ENCODE data around the gene PLCXD3.
"Not testable (repeated sequence)": the region's sequence is repeated elsewhere in the genome, so short reads cannot be mapped to it uniquely, and the experiment has no call there.

The PLCXD3 gene

GRCh38 chr5:41493490-41494126 is 16.8 kb downstream of the PLCXD3 start:
- DNase-seq: not testable (repeated sequence)

- no peak for DNase-seq
Observed at GRCh38 chr5:41485533-41485932, 24.9 kb downstream of the PLCXD3 start.

- no peak for DNase-seq
Observed at GRCh38 chr5:41482715-41483114, 27.7 kb downstream of the PLCXD3 start.

DNA sequence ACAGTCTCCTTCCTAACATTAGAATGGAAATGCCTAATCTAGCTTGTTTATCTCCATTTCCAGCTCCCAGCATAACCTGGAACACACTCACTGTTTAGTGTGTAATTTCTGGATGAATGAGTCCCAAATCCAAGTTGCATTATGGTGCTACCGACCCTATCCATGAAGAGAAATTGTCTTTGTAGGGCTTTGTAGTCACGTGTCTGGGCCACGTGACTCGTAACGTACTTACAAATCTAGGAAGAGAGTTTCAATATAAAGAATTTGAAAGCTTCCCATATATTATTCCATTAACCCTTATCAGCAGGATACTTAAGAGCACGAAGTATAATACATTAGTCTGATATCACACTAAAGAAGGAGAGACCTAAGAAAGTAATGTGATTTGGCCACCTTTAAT is 28.2 kb downstream of the PLCXD3 start:
- DNase-seq: no peak

- not testable (repeated sequence) for DNase-seq
Observed at GRCh38 chr5:41471571-41472208, 38.7 kb downstream of the PLCXD3 start.

- peak in 1 of 51 donors; percentile 2 for DNase-seq
Observed at GRCh38 chr5:41465493-41466171, 44.8 kb downstream of the PLCXD3 start.

- no peak for DNase-seq
Observed at GRCh38 chr5:41459557-41459956, 50.8 kb downstream of the PLCXD3 start.

- DNase-seq: no peak
Observed at GRCh38 chr5:41457094-41457493, 53.3 kb downstream of the PLCXD3 start.

- DNase-seq: no peak
Observed at GRCh38 chr5:41452506-41452905, 57.9 kb downstream of the PLCXD3 start.

GRCh38 chr5:41447650-41448510 is 62.5 kb downstream of the PLCXD3 start:
- DNase-seq: no peak

GRCh38 chr5:41445937-41446563 is 64.4 kb downstream of the PLCXD3 start:
- no peak for DNase-seq

- DNase-seq: no peak
Observed at GRCh38 chr5:41435276-41435675, 75.1 kb downstream of the PLCXD3 start.

GRCh38 chr5:41433552-41434181 is 76.7 kb downstream of the PLCXD3 start:
- DNase-seq: no peak

GRCh38 chr5:41432481-41433253 is 77.7 kb downstream of the PLCXD3 start:
- no peak for DNase-seq

DNA sequence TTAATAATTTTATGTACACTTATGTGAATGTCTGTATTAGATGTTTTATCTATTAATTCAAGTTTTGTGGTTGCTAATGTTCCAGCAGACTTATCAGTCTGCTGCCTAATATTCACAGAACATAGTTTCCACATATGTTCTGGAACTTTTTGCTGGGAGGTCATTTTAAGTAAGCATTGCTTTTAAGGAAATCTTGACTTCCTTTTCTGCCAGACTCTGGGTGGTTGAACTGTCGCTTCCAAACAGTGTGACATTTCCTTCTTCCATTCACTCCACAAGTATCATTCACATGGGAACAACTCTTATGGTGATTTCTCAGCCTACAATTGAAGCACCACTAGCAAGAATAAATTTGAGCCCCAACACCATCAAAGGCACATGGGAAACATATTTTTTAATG is 82.9 kb downstream of the PLCXD3 start:
- DNase-seq: no peak

GRCh38 chr5:41425736-41426135 is 84.7 kb downstream of the PLCXD3 start:
- DNase-seq: no peak

DNA sequence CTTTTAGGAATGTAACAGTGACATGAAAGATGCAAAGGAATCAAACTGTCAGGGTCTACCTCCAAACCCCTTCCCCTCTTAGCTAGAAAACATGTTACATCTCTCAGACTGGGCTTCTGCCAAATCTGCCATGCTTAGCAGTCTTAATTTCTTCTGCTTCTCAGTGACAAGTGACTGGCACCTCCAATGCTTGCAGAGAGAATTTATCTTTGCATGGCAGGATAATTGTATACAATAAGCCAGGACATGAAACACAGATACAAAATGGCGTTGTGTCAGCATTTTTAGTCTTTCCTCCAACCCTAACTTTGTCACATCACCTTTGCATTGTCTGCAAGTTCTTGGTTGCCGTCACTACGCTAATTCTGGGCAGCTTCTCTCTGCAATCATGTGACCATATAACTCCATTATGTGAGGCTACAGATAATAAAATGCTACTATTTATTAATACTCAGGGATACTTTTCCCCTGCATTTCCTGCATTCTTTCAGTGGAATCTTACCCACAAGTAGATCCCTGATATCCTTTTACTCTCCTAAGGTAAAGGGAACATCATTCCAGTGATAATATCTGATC is 89.8 kb downstream of the PLCXD3 start:
- DNase-seq: no peak

GRCh38 chr5:41418220-41419031 is 92.0 kb downstream of the PLCXD3 start:
- DNase-seq: no peak

GRCh38 chr5:41416336-41416735 is 94.1 kb downstream of the PLCXD3 start:
- DNase-seq: no peak
